Psoas muscle (tissue), 8 donors: ENCODE results near the gene KIF20A. TPM values are rescaled to one million over a fixed set of nuclear protein-coding genes. Genes with fewer than 3 reads are reported as not detected.

Experiments
- ATAC-seq, 4 donors: fragments of 200-7000 bp; cut with Tn5 transposase; one replicate each; pipeline ENCODE4 v1.9.1; 2020; ENCODE audit warnings: moderate library complexity in 3 of 4, mild to moderate bottlenecking in 2 of 4
- DNase-seq, 2 donors: peaks; one replicate each; pipeline ENCODE4 v3.0.0-alpha.2; 2020
- H3K27ac ChIP-seq: fragments of 200-600 bp; one replicate; pipeline ENCODE4 v1.8.0; 2022
- H3K27me3 ChIP-seq, 3 donors: fragments of 200-600 bp in 1 of 3; one replicate each; pipeline versions ENCODE4 v1.6.1 to v1.8.0; 2013 to 2022; ENCODE audit warnings: low read length in 2 of 3, mild to moderate bottlenecking in 2 of 3, moderate library complexity in 1 of 3; ENCODE audit not compliant: insufficient read depth in 3 of 3
- H3K36me3 ChIP-seq, 2 donors: fragments of 200-600 bp in 1 of 2; one replicate each; pipeline versions ENCODE4 v1.6.1 to v1.8.0; 2013 to 2022; ENCODE audit warnings: low read depth in 1 of 2, mild to moderate bottlenecking in 1 of 2, moderate library complexity in 1 of 2; ENCODE audit not compliant: insufficient read depth in 1 of 2
- H3K4me1 ChIP-seq: fragments of 200-600 bp; one replicate; pipeline ENCODE4 v1.8.0; 2022
- H3K4me3 ChIP-seq: fragments of 200-600 bp; one replicate; pipeline ENCODE4 v1.8.0; 2022; ENCODE audit warnings: mild to moderate bottlenecking
- H3K9me3 ChIP-seq: fragments of 200-600 bp; one replicate; pipeline ENCODE4 v1.8.0; 2022
- CTCF ChIP-seq: fragments of 200-600 bp; IDR thresholded peaks from one replicate; pipeline ENCODE4 v1.8.0; 2022; ENCODE audit warnings: antibody characterized with exemption
- WGBS, 3 donors: extraction: QIAGEN DNeasy Blood & Tissue Kit; methylation state at CpG; one replicate each; pipeline versions ENCODE4 v1.1.6 to v1.1.7; 2013; 5-methylcytosine and 5-hydroxymethylcytosine counted together
- intact Hi-C, 2 donors: fragments of 100-400 bp; cut with DNase I; formaldehyde crosslinking; loops; one replicate each; pipeline versions ENCODE4 v1.11.0 to v1.14.2; 2022
- polyA plus RNA-seq, 3 donors: library from polyadenylated mRNA; stranded (reverse); fragments of 200-250 nt; gene quantifications; one replicate each; pipeline ENCODE4 v1.2.3, GENCODE V29; 2013
- total RNA-seq, 4 donors: library from RNA; stranded (reverse); fragmentation: NEBNext Ultra II Directional in 2 of 4; extraction: Animal tissue kit (Norgen Biotek cat#: 25700) in 2 of 4; gene quantifications; one replicate each; pipeline versions ENCODE4 v1.2.1 to v1.2.4, GENCODE V29; 2021 to 2023
- donor health status: healthy with polysubstance abuse.
- donor health status: DM: no; HTN: no; CAD: no; lungs with moderate emphysema.
- donor health status: Bipolar disorder and iron deficiency.
- donor health status: healthy.
- donor health status: DM: yes; HTN: yes; CAD: no.
- donor health status: DM: no; HTN: no; CAD: no.
- donor health status: DM: no; HTN: no; CAD: no.
- donor health status: DM: yes; HTN: yes; CAD: no.

KIF20A gene
- total and polyA plus RNA-seq, 7 donors, result 0.01 to 0.17 (median 0.12) TPM; not detected in 2

- H3K9me3 ChIP-seq, result no peaks in the 10 kb centered on the region
- H3K4me1 ChIP-seq, result no peaks in the 10 kb centered on the region
- DNase-seq (no peak), ATAC-seq (no peak)
- WGBS, 3 donors, result 59 to 74% (median 70%) methylated on average over 2 of the region's 2 CpGs
- no peaks in the 10 kb centered on the region for H3K36me3 ChIP-seq
- H3K4me3 ChIP-seq, result no peak overlapping the region
- H3K27ac ChIP-seq, result no peak overlapping the region
- intact Hi-C loops, result no loop called here
- no peaks in the 10 kb centered on the region for H3K27me3 ChIP-seq
- TF ChIP-seq CTCF, result no peak
These were observed 54.4 kb downstream of the KIF20A start for GRCh38 chr5:138233280-138233679.

- Histone ChIP-seq H3K27me3 (no peaks in the 10 kb centered on the region), H3K27ac (no peak overlapping the region), H3K36me3 (no peaks in the 10 kb centered on the region), H3K4me1 (no peaks in the 10 kb centered on the region), H3K9me3 (no peaks in the 10 kb centered on the region), H3K4me3 (no peak overlapping the region)
- DNase-seq, result no peak
- ATAC-seq, result no peak
- WGBS, 3 donors, result 80 to 89% (median 81%) methylated on average over 2 of the region's 2 CpGs
- TF ChIP-seq CTCF, result no peak
- intact Hi-C loops, result no loop called here
These were observed 55.7 kb downstream of the KIF20A start for GRCh38 chr5:138234651-138235050.

Other genes starting within 250 kb of the KIF20A start
- 1 to 10 TPM; 6.5 to 9.2 (median 8.0) TPM for gene FAM13B, start 146.0 kb upstream of the KIF20A start, total RNA-seq
- gene FAM13B, start 146.0 kb upstream of the KIF20A start, polyA plus RNA-seq, result 1 to 10 TPM; 4.2 to 9.4 (median 5.3) TPM
- gene WNT8A, start 95.1 kb upstream of the KIF20A start, total RNA-seq, result not detected
- gene WNT8A, start 95.1 kb upstream of the KIF20A start, polyA plus RNA-seq, result not detected
- 1 to 10 TPM in 2 of 4 donors, under 1 TPM in 2; 0.65 to 1.2 (median 0.96) TPM for gene NME5, start 39.7 kb upstream of the KIF20A start, total RNA-seq
- gene NME5, start 39.7 kb upstream of the KIF20A start, polyA plus RNA-seq, result under 1 TPM; 0.31 to 0.92 (median 0.32) TPM
- gene BRD8, start 482 bp upstream of the KIF20A start, total RNA-seq, result 10 to 100 TPM; 21.9 to 30.6 (median 27.6) TPM
- 10 to 100 TPM; 18.0 to 47.6 (median 24.3) TPM for gene BRD8, start 482 bp upstream of the KIF20A start, polyA plus RNA-seq
- gene CDC23, start 34.2 kb downstream of the KIF20A start, total RNA-seq, result 10 to 100 TPM in 3 of 4 donors, 1 to 10 TPM in 1; 9.2 to 15.0 (median 13.5) TPM
- 10 to 100 TPM in 2 of 3 donors, 1 to 10 TPM in 1; 7.2 to 14.3 (median 13.4) TPM for gene CDC23, start 34.2 kb downstream of the KIF20A start, polyA plus RNA-seq
- gene GFRA3, start 95.5 kb downstream of the KIF20A start, total RNA-seq, result under 1 TPM in 2 of 4 donors, not detected in 2; 0.15 to 0.17 TPM
- under 1 TPM; 0.04 to 0.10 (median 0.10) TPM for gene GFRA3, start 95.5 kb downstream of the KIF20A start, polyA plus RNA-seq
- not detected for gene CDC25C, start 152.7 kb downstream of the KIF20A start, total RNA-seq
- gene CDC25C, start 152.7 kb downstream of the KIF20A start, polyA plus RNA-seq, result under 1 TPM in 1 of 3 donors, not detected in 2; 0.12 TPM
- gene FAM53C, start 159.2 kb downstream of the KIF20A start, total RNA-seq, result 10 to 100 TPM; 35.9 to 57.6 (median 36.9) TPM
- gene FAM53C, start 159.2 kb downstream of the KIF20A start, polyA plus RNA-seq, result 10 to 100 TPM; 10.8 to 50.3 (median 23.5) TPM
- 10 to 100 TPM; 49.0 to 58.3 (median 54.1) TPM for gene KDM3B, start 173.6 kb downstream of the KIF20A start, total RNA-seq
- gene KDM3B, start 173.6 kb downstream of the KIF20A start, polyA plus RNA-seq, result 10 to 100 TPM; 11.7 to 52.7 (median 28.9) TPM